HepG2 (cell line): Measurements from ENCODE around the gene KAT2A. TPM values are rescaled to one million over a fixed set of nuclear protein-coding genes. Genes with fewer than 3 reads are reported as not detected.
A peak's percentile ranks its signal among the peaks of the same experiment; 100 is the strongest.

ENCODE experiments used
- CBX1 ChIP-seq: IDR thresholded peaks from one replicate; pipeline ENCODE4 v1.6.1; 2016; ENCODE audit warnings: antibody characterized with exemption, low read depth
- CREB1 ChIP-seq, 2 experiments: fragments of 450-650 bp in 1 of 2; IDR thresholded peaks; 2 replicates each; pipeline ENCODE4 v1.6.1; 2016 to 2017; ENCODE audit warnings: control low read depth in 1 of 2, mild to moderate bottlenecking in 1 of 2, missing compliant biosample characterization in 1 of 2, missing genetic modification characterization in 1 of 2
- GRHL1 ChIP-seq: sonication (generic); formaldehyde crosslinking; conservative IDR thresholded peaks from 2 replicates; pipeline ENCODE4 v1.8.0; 2022; ENCODE audit warnings: missing genetic modification reagents
- HDAC1 ChIP-seq: sonication (generic); formaldehyde crosslinking; IDR thresholded peaks from 2 replicates; pipeline ENCODE4 v1.5.1; 2020; ENCODE audit warnings: mild to moderate bottlenecking, missing genetic modification reagents
- HMG20A ChIP-seq: IDR thresholded peaks from 2 replicates; pipeline ENCODE4 v1.6.1; 2016; ENCODE audit warnings: borderline replicate concordance
- MLX ChIP-seq: IDR thresholded peaks from 2 replicates; pipeline ENCODE4 v1.6.1; 2016
- MTA3 ChIP-seq: sonication (generic); formaldehyde crosslinking; IDR thresholded peaks from 2 replicates; pipeline ENCODE4 v1.4.0; 2020; ENCODE audit warnings: missing genetic modification reagents
- NCOA2 ChIP-seq: sonication (generic); formaldehyde crosslinking; IDR thresholded peaks from 2 replicates; pipeline ENCODE4 v1.8.0; 2022; ENCODE audit warnings: inconsistent platforms
- NFIC ChIP-seq: IDR thresholded peaks from 2 replicates; pipeline ENCODE4 v1.6.1; 2012; ENCODE audit warnings: mild to moderate bottlenecking, low read length, inconsistent platforms
- PAWR ChIP-seq: sonication (generic); formaldehyde crosslinking; IDR thresholded peaks from 2 replicates; pipeline ENCODE4 v1.4.0; 2020; ENCODE audit warnings: missing genetic modification reagents, mild to moderate bottlenecking, borderline replicate concordance
- PHF8 ChIP-seq: sonication (generic); formaldehyde crosslinking; IDR thresholded peaks from 2 replicates; pipeline ENCODE4 v1.5.0; 2020; ENCODE audit warnings: missing genetic modification reagents
- PRDM4 ChIP-seq: sonication (generic); formaldehyde crosslinking; IDR thresholded peaks from 2 replicates; pipeline ENCODE4 v1.9.0; 2021; ENCODE audit warnings: missing genetic modification reagents, borderline replicate concordance
- RNF2 ChIP-seq: fragments of 450-650 bp; conservative IDR thresholded peaks from 2 replicates; pipeline ENCODE4 v1.6.1; 2016; ENCODE audit warnings: low read depth
- ZBTB8A ChIP-seq: sonication (generic); formaldehyde crosslinking; IDR thresholded peaks from 2 replicates; pipeline ENCODE4 v1.4.0; 2020; ENCODE audit warnings: mild to moderate bottlenecking, low read depth, missing genetic modification reagents, borderline replicate concordance
- ZFP37 ChIP-seq: sonication (generic); formaldehyde crosslinking; IDR thresholded peaks from 2 replicates; pipeline ENCODE4 v1.4.0; 2020; ENCODE audit warnings: missing genetic modification reagents, borderline replicate concordance
- ZIK1 ChIP-seq: sonication (generic); formaldehyde crosslinking; IDR thresholded peaks from 2 replicates; pipeline ENCODE4 v1.5.0; 2020; ENCODE audit warnings: mild to moderate bottlenecking, low read depth, missing genetic modification reagents, borderline replicate concordance
- ZNF460 ChIP-seq: sonication (generic); formaldehyde crosslinking; IDR thresholded peaks from 2 replicates; pipeline ENCODE4 v1.5.1; 2020; ENCODE audit warnings: missing genetic modification reagents, mild to moderate bottlenecking, borderline replicate concordance
- ZNF569 ChIP-seq: sonication (generic); formaldehyde crosslinking; IDR thresholded peaks from 2 replicates; pipeline ENCODE4 v1.5.0; 2020; ENCODE audit warnings: mild to moderate bottlenecking, missing genetic modification reagents, moderate library complexity, borderline replicate concordance
- ZNF616 ChIP-seq: sonication (generic); formaldehyde crosslinking; IDR thresholded peaks from 2 replicates; pipeline ENCODE4 v1.5.0; 2020; ENCODE audit warnings: low read depth, mild to moderate bottlenecking, missing genetic modification reagents
- ZNF629 ChIP-seq: sonication (generic); formaldehyde crosslinking; conservative IDR thresholded peaks from 2 replicates; pipeline ENCODE4 v1.5.0; 2020; ENCODE audit warnings: missing genetic modification reagents
- ZZZ3 ChIP-seq: sonication (generic); formaldehyde crosslinking; IDR thresholded peaks from 2 replicates; pipeline ENCODE4 v1.4.0; 2020; ENCODE audit warnings: missing genetic modification reagents, mild to moderate bottlenecking, borderline replicate concordance
- polyA plus RNA-seq, 8 experiments: library from polyadenylated mRNA; depleted of rRNA in 3 of 8; stranded (reverse) in 7 of 8; unstranded in 1 of 8; fragments of >200 nt; fragmentation: Illumina TruSeq in 4 of 8; extraction: Trizol in 4 of 8; gene quantifications; 2 replicates each; pipeline versions ENCODE4 v1.2.1 to v1.2.3, GENCODE V29; 2011 to 2016; ENCODE audit warnings: low read depth in 4 of 8, missing spikeins in 1 of 8, mixed read lengths in 1 of 8; ENCODE audit not compliant: insufficient read depth in 1 of 8
- total RNA-seq, 5 experiments: library from RNA; depleted of rRNA; stranded (reverse); fragments of >200 nt; fragmentation: Illumina TruSeq; extraction: Trizol; gene quantifications; 2 replicates each; pipeline ENCODE4 v1.2.3, GENCODE V29; 2016; ENCODE audit warnings: low read depth in 1 of 5
- TF ChIP-seq, protein P1 (sequence below): sonication (generic); formaldehyde crosslinking; IDR thresholded peaks from 2 replicates; pipeline ENCODE4 v1.5.1; 2020; ENCODE audit warnings: mild to moderate bottlenecking, moderate library complexity, missing genetic modification reagents
- TF ChIP-seq, protein P2 (sequence below): sonication (generic); formaldehyde crosslinking; IDR thresholded peaks from 2 replicates; pipeline ENCODE4 v1.5.0; 2020; ENCODE audit warnings: mild to moderate bottlenecking, missing genetic modification reagents

KAT2A gene
- total and polyA plus RNA-seq, 2 of the 13 experiments (the other 11 are each of a cell fraction or from before 2014, with no cell fraction given) = 29.1 to 90.4 TPM

DNA sequence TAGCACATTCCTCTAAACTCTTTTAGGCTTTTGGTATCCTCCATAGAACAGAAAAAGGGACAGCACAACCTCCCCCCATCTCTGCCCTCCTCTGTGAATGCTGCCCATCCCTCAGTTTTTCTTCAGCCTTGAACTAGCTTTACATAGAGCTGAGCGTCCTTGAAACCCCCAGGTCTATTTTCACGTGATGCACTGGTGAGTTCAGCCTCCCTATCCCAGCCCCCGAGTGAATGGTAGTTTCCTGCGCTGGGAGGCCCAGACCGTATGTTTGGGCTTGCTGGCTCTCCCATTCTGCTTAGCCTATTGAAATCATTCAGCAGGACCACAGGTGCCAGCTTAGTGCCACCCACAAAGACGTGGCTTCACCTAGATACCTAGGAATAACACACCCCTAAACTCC is 45.4 kb downstream of the KAT2A start (continued):
- no peak for TF ChIP-seq GRHL1
- TF ChIP-seq ZNF569 (CRISPR knock-in tag) = no peak
- TF ChIP-seq PRDM4 (CRISPR knock-in tag) = no peak
- peak; percentile 48; the same call in 1 of the 2 replicates for TF ChIP-seq NCOA2 (CRISPR knock-in tag)
- TF ChIP-seq PHF8 (CRISPR knock-in tag) = 0 out of 2 replicates have a peak, but pooled peaks have one; percentile 21
- no peak for TF ChIP-seq ZZZ3 (CRISPR knock-in tag)
- no peak for TF ChIP-seq MTA3 (CRISPR knock-in tag)
- no peak for TF ChIP-seq ZNF629 (CRISPR knock-in tag)
- TF ChIP-seq, protein P1, sequence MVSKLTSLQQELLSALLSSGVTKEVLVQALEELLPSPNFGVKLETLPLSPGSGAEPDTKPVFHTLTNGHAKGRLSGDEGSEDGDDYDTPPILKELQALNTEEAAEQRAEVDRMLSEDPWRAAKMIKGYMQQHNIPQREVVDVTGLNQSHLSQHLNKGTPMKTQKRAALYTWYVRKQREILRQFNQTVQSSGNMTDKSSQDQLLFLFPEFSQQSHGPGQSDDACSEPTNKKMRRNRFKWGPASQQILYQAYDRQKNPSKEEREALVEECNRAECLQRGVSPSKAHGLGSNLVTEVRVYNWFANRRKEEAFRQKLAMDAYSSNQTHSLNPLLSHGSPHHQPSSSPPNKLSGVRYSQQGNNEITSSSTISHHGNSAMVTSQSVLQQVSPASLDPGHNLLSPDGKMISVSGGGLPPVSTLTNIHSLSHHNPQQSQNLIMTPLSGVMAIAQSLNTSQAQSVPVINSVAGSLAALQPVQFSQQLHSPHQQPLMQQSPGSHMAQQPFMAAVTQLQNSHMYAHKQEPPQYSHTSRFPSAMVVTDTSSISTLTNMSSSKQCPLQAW (CRISPR knock-in tag) = 0 out of 2 replicates have a peak, but pooled peaks have one; percentile 9
- TF ChIP-seq ZFP37 (CRISPR knock-in tag) = no peak
- peak; percentile 67; the same call in 1 of the 2 replicates for TF ChIP-seq MLX (CRISPR knock-in tag)
- TF ChIP-seq HMG20A (CRISPR knock-in tag) = peak; percentile 46; the same call in 1 of the 2 replicates
- no peak for TF ChIP-seq ZIK1
- TF ChIP-seq ZNF460 (CRISPR knock-in tag) = no peak
- no peak for TF ChIP-seq CBX1
- TF ChIP-seq NFIC = no peak
- no peak for TF ChIP-seq CREB1 (IDR thresholded peaks at IDR 0.05)
- TF ChIP-seq CREB1 (CRISPR knock-in tag; IDR thresholded peaks at IDR 0.05) = no peak
- TF ChIP-seq, protein P2, sequence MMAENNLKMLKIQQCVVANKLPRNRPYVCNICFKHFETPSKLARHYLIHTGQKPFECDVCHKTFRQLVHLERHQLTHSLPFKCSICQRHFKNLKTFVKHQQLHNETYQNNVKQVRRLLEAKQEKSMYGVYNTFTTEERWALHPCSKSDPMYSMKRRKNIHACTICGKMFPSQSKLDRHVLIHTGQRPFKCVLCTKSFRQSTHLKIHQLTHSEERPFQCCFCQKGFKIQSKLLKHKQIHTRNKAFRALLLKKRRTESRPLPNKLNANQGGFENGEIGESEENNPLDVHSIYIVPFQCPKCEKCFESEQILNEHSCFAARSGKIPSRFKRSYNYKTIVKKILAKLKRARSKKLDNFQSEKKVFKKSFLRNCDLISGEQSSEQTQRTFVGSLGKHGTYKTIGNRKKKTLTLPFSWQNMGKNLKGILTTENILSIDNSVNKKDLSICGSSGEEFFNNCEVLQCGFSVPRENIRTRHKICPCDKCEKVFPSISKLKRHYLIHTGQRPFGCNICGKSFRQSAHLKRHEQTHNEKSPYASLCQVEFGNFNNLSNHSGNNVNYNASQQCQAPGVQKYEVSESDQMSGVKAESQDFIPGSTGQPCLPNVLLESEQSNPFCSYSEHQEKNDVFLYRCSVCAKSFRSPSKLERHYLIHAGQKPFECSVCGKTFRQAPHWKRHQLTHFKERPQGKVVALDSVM (CRISPR knock-in tag) = peak; percentile 72
- TF ChIP-seq PAWR = no peak
- peak; percentile 32; the same call in 1 of the 2 replicates for TF ChIP-seq HDAC1 (CRISPR knock-in tag)
- no peak for TF ChIP-seq RNF2
- no peak for TF ChIP-seq ZBTB8A
- no peak for TF ChIP-seq ZNF616 (CRISPR knock-in tag)
